PC-3 (cell line): ENCODE measurements around the gene NUPR2. TPM values are rescaled to one million over a fixed set of nuclear protein-coding genes. Genes with fewer than 3 reads are reported as not detected.

Experiments used
- ATAC-seq: fragments of 200-7000 bp; cut with Tn5 transposase; 2 replicates; pipeline ENCODE4 v1.9.1; 2020; ENCODE audit warnings: mild to moderate bottlenecking, moderate library complexity
- BruUV-seq: library from RNA; stranded (reverse); fragments of 400-500 nt; replicated peaks from 2 replicates; lab custom pipeline; 2021; lab: Mats Ljungman, UMichigan
- CTCF ChIA-PET: fragments of 300-600 bp; sonication (Branson Sonifier 250); formaldehyde crosslinking; loops from one replicate; lab custom pipeline; 2022; ENCODE audit warnings: antibody characterized with exemption; lab: Charles Lee
- POLR2A ChIA-PET: fragments of 300-600 bp; sonication (Branson Sonifier 250); formaldehyde crosslinking; loops from one replicate; lab custom pipeline; 2022; ENCODE audit warnings: antibody characterized with exemption; ENCODE audit not compliant: unreplicated experiment; lab: Charles Lee
- DNase-seq: peaks from one replicate; pipeline ENCODE4 v3.0.0-alpha.2; 2015
- H2AFZ ChIP-seq: fragments of 300-600 bp; sonication (generic); 2 replicates; pipeline ENCODE4 v1.6.0; 2016; ENCODE audit warnings: antibody characterized with exemption, low read length
- H3F3A ChIP-seq: fragments of 300-600 bp; sonication (generic); one replicate; pipeline ENCODE4 v1.6.0; 2017; ENCODE audit warnings: antibody characterized with exemption, low read length, control low read depth, mild to moderate bottlenecking; ENCODE audit not compliant: unreplicated experiment
- H3K27ac ChIP-seq: fragments of 300-600 bp; sonication (generic); 2 replicates; pipeline ENCODE4 v1.5.1; 2016; ENCODE audit warnings: mild to moderate bottlenecking, low read length
- H3K27me3 ChIP-seq: fragments of 300-600 bp; sonication (generic); 2 replicates; pipeline ENCODE4 v1.6.1; 2016; ENCODE audit warnings: low read length, mixed read lengths
- H3K36me3 ChIP-seq: fragments of 300-600 bp; sonication (generic); 2 replicates; pipeline ENCODE4 v1.6.1; 2016; ENCODE audit warnings: low read depth, mixed run types, low read length, mixed read lengths
- H3K4me1 ChIP-seq: fragments of 300-600 bp; sonication (generic); 2 replicates; pipeline ENCODE4 v1.5.1; 2016; ENCODE audit warnings: low read length; ENCODE audit not compliant: insufficient read depth
- H3K4me2 ChIP-seq: fragments of 300-600 bp; sonication (generic); 2 replicates; pipeline ENCODE4 v1.6.0; 2016; ENCODE audit warnings: low read length
- H3K4me3 ChIP-seq: fragments of 300-600 bp; sonication (generic); 2 replicates; pipeline ENCODE4 v1.5.1; 2016; ENCODE audit warnings: mild to moderate bottlenecking, low read length, mixed read lengths
- H3K79me2 ChIP-seq: fragments of 300-600 bp; sonication (generic); 2 replicates; pipeline ENCODE4 v1.6.1; 2017; ENCODE audit warnings: low read length, mixed read lengths
- H3K9ac ChIP-seq: fragments of 300-600 bp; sonication (generic); 2 replicates; pipeline ENCODE4 v1.6.0; 2016; ENCODE audit warnings: mild to moderate bottlenecking, low read length
- H3K9me2 ChIP-seq: fragments of 300-600 bp; sonication (generic); replicated peaks from 2 replicates; pipeline ENCODE4 v1.6.1; 2016; ENCODE audit warnings: mixed run types, low read length, mixed read lengths
- H3K9me3 ChIP-seq: fragments of 300-600 bp; sonication (generic); 2 replicates; pipeline ENCODE4 v1.6.1; 2016; ENCODE audit warnings: low read length, mixed read lengths
- H4K20me1 ChIP-seq: fragments of 300-600 bp; sonication (generic); 2 replicates; pipeline ENCODE4 v1.6.1; 2016; ENCODE audit warnings: low read length, mixed read lengths
- CTCF ChIP-seq: fragments of 300-600 bp; sonication (generic); conservative IDR thresholded peaks from 2 replicates; pipeline ENCODE4 v1.5.1; 2017; ENCODE audit warnings: antibody characterized with exemption, low read depth, mild to moderate bottlenecking, low read length
- EZH2 ChIP-seq: fragments of 300-600 bp; sonication (generic); IDR thresholded peaks from one replicate; pipeline ENCODE4 v1.6.1; 2017; ENCODE audit warnings: antibody characterized with exemption, mild to moderate bottlenecking, low read length; ENCODE audit not compliant: unreplicated experiment
- EZH2phosphoT487 ChIP-seq: fragments of 300-600 bp; sonication (generic); IDR thresholded peaks from 2 replicates; pipeline ENCODE4 v1.6.1; 2018; ENCODE audit warnings: mild to moderate bottlenecking, antibody characterized with exemption, low read length, borderline replicate concordance
- intact Hi-C: fragments of 100-400 bp; cut with micrococcal nuclease; formaldehyde crosslinking; loops from 2 replicates; pipeline ENCODE4 v1.9.0; 2023
- total RNA-seq: library from RNA; depleted of rRNA; stranded (reverse); fragments of >200 nt; gene quantifications from 2 replicates; pipeline ENCODE4 v1.2.3, GENCODE V29; 2014

The NUPR2 gene
- total RNA-seq, 1 experiment from 2014 or later = not detected

GRCh38 chr7:56127241-56127975 is 11.2 kb upstream of the NUPR2 start:
- POLR2A ChIA-PET = no interaction called here
- intact Hi-C loops = no loop called here

GRCh38 chr7:56125831-56126230 is 9.6 kb upstream of the NUPR2 start:
- ChIA-PET POLR2A (no interaction called here), CTCF (no interaction called here)
- H3K27ac ChIP-seq = no peak overlapping the region
- no peak for DNase-seq
- peak overlapping the region; percentile 35; the same call in 1 of the 2 replicates for H2AFZ ChIP-seq
- no peaks in the 10 kb centered on the region for H3K79me2 ChIP-seq
- no peaks in the 10 kb centered on the region for H3K27me3 ChIP-seq
- H3K4me3 ChIP-seq = no peak overlapping the region
- no peak for ATAC-seq
- no peaks in the 10 kb centered on the region for H3K36me3 ChIP-seq
- no peaks in the 10 kb centered on the region for H3K9me3 ChIP-seq
- no TSS peak for BruUV-seq
- no peaks in the 10 kb centered on the region for H4K20me1 ChIP-seq
- no peaks in the 10 kb centered on the region for H3F3A ChIP-seq
- H3K9ac ChIP-seq = no peak overlapping the region
- 0 out of 2 replicates have a peak overlapping the region, but pooled peaks have one; percentile 25 for H3K4me2 ChIP-seq
- H3K9me2 ChIP-seq = no peaks in the 10 kb centered on the region
- TF ChIP-seq EZH2 = no peak
- no peak for TF ChIP-seq EZH2phosphoT487
- no peak for TF ChIP-seq CTCF
- no peaks in the 10 kb centered on the region for H3K4me1 ChIP-seq
- intact Hi-C loops = no loop called here

More at GRCh38 chr7:56127241-56127975, 11.2 kb upstream of the NUPR2 start:
- H4K20me1 ChIP-seq = no peaks in the 10 kb centered on the region
- no peak overlapping the region for H2AFZ ChIP-seq
- H3K9me3 ChIP-seq = no peaks in the 10 kb centered on the region
- H3K4me1 ChIP-seq = no peaks in the 10 kb centered on the region
- no peak overlapping the region for H3K9ac ChIP-seq
- H3K27ac ChIP-seq = no peak overlapping the region
- H3F3A ChIP-seq = no peaks in the 10 kb centered on the region
- DNase-seq (no peak), ATAC-seq (no peak)
- H3K27me3 ChIP-seq = no peaks in the 10 kb centered on the region
- TF ChIP-seq EZH2 (no peak), CTCF (no peak)
- no peaks in the 10 kb centered on the region for H3K36me3 ChIP-seq
- no peaks in the 10 kb centered on the region for H3K9me2 ChIP-seq
- no peak overlapping the region for H3K4me3 ChIP-seq
- no peak overlapping the region for H3K4me2 ChIP-seq
- no TSS peak for BruUV-seq
- H3K79me2 ChIP-seq = no peaks in the 10 kb centered on the region
- CTCF ChIA-PET = no interaction called here

GRCh38 chr7:56124981-56125380 is 8.8 kb upstream of the NUPR2 start:
- H3K9me2 ChIP-seq = no peaks in the 10 kb centered on the region
- ChIA-PET POLR2A (no interaction called here), CTCF (no interaction called here)
- no peaks in the 10 kb centered on the region for H3K36me3 ChIP-seq
- H3K4me3 ChIP-seq = no peak overlapping the region
- no peak for TF ChIP-seq EZH2
- no peak for TF ChIP-seq EZH2phosphoT487
- no peak for TF ChIP-seq CTCF
- no peak overlapping the region for H3K27ac ChIP-seq
- H4K20me1 ChIP-seq = no peaks in the 10 kb centered on the region
- H3F3A ChIP-seq = no peaks in the 10 kb centered on the region
- intact Hi-C loops = no loop called here
- no peak overlapping the region for H2AFZ ChIP-seq
- no peak overlapping the region for H3K9ac ChIP-seq
- DNase-seq (no peak), ATAC-seq (no peak)
- no peaks in the 10 kb centered on the region for H3K9me3 ChIP-seq
- no peak overlapping the region for H3K4me2 ChIP-seq
- BruUV-seq = no TSS peak
- no peaks in the 10 kb centered on the region for H3K79me2 ChIP-seq
- H3K27me3 ChIP-seq = no peaks in the 10 kb centered on the region
- no peaks in the 10 kb centered on the region for H3K4me1 ChIP-seq
